WTC11 (cell line): ENCODE measurements around the gene SPRR5. TPM values are rescaled to one million over a fixed set of nuclear protein-coding genes. Genes with fewer than 3 reads are reported as not detected.

Source experiments
- ATAC-seq: fragments of 200-7000 bp; cut with Tn5 transposase; 2 replicates; pipeline ENCODE4 v1.10.0; 2021; ENCODE audit warnings: mild to moderate bottlenecking, moderate library complexity
- CTCF ChIA-PET: fragments of 300-600 bp; sonication (Branson Sonifier 250); formaldehyde crosslinking; loops from one replicate; lab custom pipeline; 2021; ENCODE audit warnings: antibody characterized with exemption; lab: Charles Lee
- POLR2A ChIA-PET: fragments of 350-600 bp; sonication (Branson Sonifier 250); formaldehyde crosslinking; loops from one replicate; lab custom pipeline; 2021; ENCODE audit warnings: antibody characterized with exemption; lab: Charles Lee
- DNase-seq: peaks from one replicate; pipeline ENCODE4 v3.0.0; 2021; ENCODE audit warnings: low spot score
- H3K27ac Mint-ChIP-seq: 2 replicates; pipeline ENCODE4 v1.8.0; 2021; ENCODE audit warnings: mixed read lengths
- H3K27me3 Mint-ChIP-seq: 2 replicates; pipeline ENCODE4 v1.8.0; 2021; ENCODE audit warnings: low read depth, mild to moderate bottlenecking, moderate library complexity, mixed read lengths
- H3K36me3 Mint-ChIP-seq: 2 replicates; pipeline ENCODE4 v1.8.0; 2021; ENCODE audit warnings: mixed read lengths
- H3K4me1 Mint-ChIP-seq: 2 replicates; pipeline ENCODE4 v1.8.0; 2022; ENCODE audit warnings: mixed read lengths
- H3K4me3 Mint-ChIP-seq: 2 replicates; pipeline ENCODE4 v1.8.0; 2021; ENCODE audit warnings: mild to moderate bottlenecking, moderate library complexity, mixed read lengths
- H3K9me3 Mint-ChIP-seq: 2 replicates; pipeline ENCODE4 v1.8.0; 2021; ENCODE audit warnings: mixed read lengths
- AR ChIP-seq: fragments of 250-450 bp; sonication (Bioruptor Pico); IDR thresholded peaks from 2 replicates; pipeline ENCODE4 v1.9.0; 2021; ENCODE audit warnings: mild to moderate bottlenecking
- ATF2 ChIP-seq: sonication (generic); formaldehyde crosslinking; IDR thresholded peaks from 2 replicates; pipeline ENCODE4 v1.8.1; 2022; ENCODE audit warnings: low read depth, missing genetic modification reagents, borderline replicate concordance
- ATF3 ChIP-seq: sonication (generic); formaldehyde crosslinking; conservative IDR thresholded peaks from 2 replicates; pipeline ENCODE4 v1.8.1; 2022; ENCODE audit warnings: mild to moderate bottlenecking, missing genetic modification reagents
- E2F1 ChIP-seq: sonication (generic); formaldehyde crosslinking; IDR thresholded peaks from 2 replicates; pipeline ENCODE4 v1.8.0; 2022; ENCODE audit warnings: mild to moderate bottlenecking, missing genetic modification reagents
- FOXP1 ChIP-seq: sonication (generic); formaldehyde crosslinking; IDR thresholded peaks from 2 replicates; pipeline ENCODE4 v1.8.0; 2022; ENCODE audit warnings: missing genetic modification reagents, mild to moderate bottlenecking, moderate library complexity, borderline replicate concordance
- JAZF1 ChIP-seq: fragments of 250-450 bp; sonication (Bioruptor Pico); IDR thresholded peaks from 2 replicates; pipeline ENCODE4 v1.9.0; 2021; ENCODE audit warnings: moderate library complexity, mild to moderate bottlenecking, inconsistent platforms
- KAT7 ChIP-seq: sonication (generic); formaldehyde crosslinking; IDR thresholded peaks from 2 replicates; pipeline ENCODE4 v1.8.1; 2023; ENCODE audit warnings: missing genetic modification reagents, mild to moderate bottlenecking, borderline replicate concordance
- NFATC4 ChIP-seq: fragments of 250-450 bp; sonication (Bioruptor Pico); IDR thresholded peaks from 2 replicates; pipeline ENCODE4 v1.9.0; 2021; ENCODE audit warnings: mild to moderate bottlenecking
- NFE2L1 ChIP-seq: sonication (generic); formaldehyde crosslinking; IDR thresholded peaks from 2 replicates; pipeline ENCODE4 v1.8.1; 2023; ENCODE audit warnings: missing genetic modification reagents
- NR1H2 ChIP-seq: sonication (generic); formaldehyde crosslinking; IDR thresholded peaks from 2 replicates; pipeline ENCODE4 v1.9.0; 2021; ENCODE audit warnings: mild to moderate bottlenecking, moderate library complexity, missing genetic modification reagents
- NR2C2 ChIP-seq: sonication (generic); formaldehyde crosslinking; IDR thresholded peaks from 2 replicates; pipeline ENCODE4 v1.8.0; 2022; ENCODE audit warnings: mild to moderate bottlenecking, missing genetic modification reagents
- SOX15 ChIP-seq: fragments of 250-450 bp; sonication (Bioruptor Pico); IDR thresholded peaks from 2 replicates; pipeline ENCODE4 v1.9.0; 2021; ENCODE audit warnings: mild to moderate bottlenecking
- USF2 ChIP-seq: sonication (generic); formaldehyde crosslinking; IDR thresholded peaks from 2 replicates; pipeline ENCODE4 v1.8.1; 2023; ENCODE audit warnings: mild to moderate bottlenecking, missing genetic modification reagents, moderate library complexity
- ZNF232 ChIP-seq: sonication (generic); formaldehyde crosslinking; IDR thresholded peaks from 2 replicates; pipeline ENCODE4 v1.8.0; 2022; ENCODE audit warnings: mild to moderate bottlenecking, missing genetic modification reagents
- ZNF281 ChIP-seq: sonication (generic); formaldehyde crosslinking; IDR thresholded peaks from 2 replicates; pipeline ENCODE4 v1.8.0; 2023; ENCODE audit warnings: mild to moderate bottlenecking, missing genetic modification reagents
- ZNF423 ChIP-seq: fragments of 250-450 bp; sonication (Bioruptor Pico); IDR thresholded peaks from 2 replicates; pipeline ENCODE4 v2.1.2; 2022; ENCODE audit warnings: mild to moderate bottlenecking, moderate library complexity
- ZNF532 ChIP-seq: fragments of 250-450 bp; sonication (Bioruptor Pico); IDR thresholded peaks from 2 replicates; pipeline ENCODE4 v1.9.0; 2021; ENCODE audit warnings: mild to moderate bottlenecking, borderline replicate concordance
- total RNA-seq: library from RNA; stranded (reverse); gene quantifications from 3 replicates; pipeline ENCODE4 v1.2.3, GENCODE V29; 2021

SPRR5 gene
- total RNA-seq, 1 experiment from 2014 or later, result not detected

- no peak for ATAC-seq
- Mint-ChIP-seq H3K9me3 (peaks cover 10% of the 10 kb centered on the region; the same call in 1 of the 2 replicates), H3K27me3 (peaks cover 3% of the 10 kb centered on the region; the same call in 1 of the 2 replicates), H3K27ac (no peak overlapping the region), H3K4me3 (no peak overlapping the region), H3K36me3 (no peaks in the 10 kb centered on the region), H3K4me1 (peaks cover 6% of the 10 kb centered on the region; the same call in 1 of the 2 replicates)
- TF ChIP-seq AR (CRISPR knock-in tag), result no peak
- TF ChIP-seq NFATC4 (CRISPR knock-in tag), result no peak
- TF ChIP-seq KAT7, result no peak
- TF ChIP-seq NR1H2 (CRISPR knock-in tag), result no peak
- TF ChIP-seq ZNF232 (CRISPR knock-in tag), result no peak
- no peak for TF ChIP-seq ATF3 (CRISPR knock-in tag)
- no peak for TF ChIP-seq ATF2 (CRISPR knock-in tag)
- TF ChIP-seq E2F1 (CRISPR knock-in tag), result no peak
- ChIA-PET CTCF (interaction anchor here (1.4 kb wide), 1 partner anchor 29 kb away, joined by 5 read pairs; no protein-coding TSS in a partner anchor), POLR2A (no interaction called here)
- DNase-seq, result no peak
These were observed 47.1 kb upstream of the SPRR5 start for GRCh38 chr1:152899883-152900282.

- Mint-ChIP-seq H3K36me3 (no peaks in the 10 kb centered on the region), H3K27me3 (peaks cover 3% of the 10 kb centered on the region; the same call in 1 of the 2 replicates), H3K4me1 (peaks cover 2% of the 10 kb centered on the region; the same call in 1 of the 2 replicates), H3K9me3 (peaks cover 10% of the 10 kb centered on the region; the same call in 1 of the 2 replicates), H3K27ac (no peak overlapping the region), H3K4me3 (no peak overlapping the region)
- POLR2A ChIA-PET, result no interaction called here
- DNase-seq (no peak), ATAC-seq (no peak)
- CTCF ChIA-PET, result interaction anchor here (1.3 kb wide), 1 partner anchor 24 kb away, joined by 3 read pairs; the partner anchor contains the start of gene SMCP
- no peak for TF ChIP-seq ZNF232 (CRISPR knock-in tag)
- TF ChIP-seq USF2 (CRISPR knock-in tag), result no peak
- no peak for TF ChIP-seq NR2C2 (CRISPR knock-in tag)
- TF ChIP-seq NR1H2 (CRISPR knock-in tag), result no peak
- TF ChIP-seq ZNF423 (CRISPR knock-in tag), result no peak
- TF ChIP-seq NFATC4 (CRISPR knock-in tag), result no peak
- no peak for TF ChIP-seq NFE2L1 (CRISPR knock-in tag)
- TF ChIP-seq FOXP1, result no peak
- no peak for TF ChIP-seq SOX15 (CRISPR knock-in tag)
- TF ChIP-seq ZNF532 (CRISPR knock-in tag), result no peak
- no peak for TF ChIP-seq JAZF1
- TF ChIP-seq ZNF281, result no peak
These were observed 45.4 kb upstream of the SPRR5 start for GRCh38 chr1:152901631-152902030.
